ENCODE data around the gene RHOU.
A peak's percentile ranks its signal among the peaks of the same experiment; 100 is the strongest.
"Not testable (repeated sequence)": the region's sequence is repeated elsewhere in the genome, so short reads cannot be mapped to it uniquely, and the experiment has no call there.

RHOU gene

DNA sequence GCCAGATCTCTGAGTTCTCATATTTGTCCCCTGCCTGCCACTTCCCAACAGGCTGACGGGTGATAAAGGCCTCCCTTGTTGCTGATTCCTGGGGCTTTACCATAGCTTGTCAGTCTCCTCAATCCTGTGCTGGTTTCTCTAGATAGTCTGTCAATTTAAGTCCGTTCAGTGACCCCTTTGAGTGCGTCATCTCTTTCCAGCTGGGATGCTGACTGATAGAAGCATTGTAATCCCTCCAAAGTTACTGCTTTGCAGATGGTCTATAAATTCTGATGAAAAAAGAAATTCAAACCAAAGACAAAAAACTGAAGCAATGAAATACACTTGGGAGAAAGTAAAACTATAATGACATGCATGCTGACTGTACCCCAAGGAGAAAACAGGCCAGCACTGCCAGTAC lies 28.3 kb downstream of the RHOU start:
- no peak for DNase-seq

DNA sequence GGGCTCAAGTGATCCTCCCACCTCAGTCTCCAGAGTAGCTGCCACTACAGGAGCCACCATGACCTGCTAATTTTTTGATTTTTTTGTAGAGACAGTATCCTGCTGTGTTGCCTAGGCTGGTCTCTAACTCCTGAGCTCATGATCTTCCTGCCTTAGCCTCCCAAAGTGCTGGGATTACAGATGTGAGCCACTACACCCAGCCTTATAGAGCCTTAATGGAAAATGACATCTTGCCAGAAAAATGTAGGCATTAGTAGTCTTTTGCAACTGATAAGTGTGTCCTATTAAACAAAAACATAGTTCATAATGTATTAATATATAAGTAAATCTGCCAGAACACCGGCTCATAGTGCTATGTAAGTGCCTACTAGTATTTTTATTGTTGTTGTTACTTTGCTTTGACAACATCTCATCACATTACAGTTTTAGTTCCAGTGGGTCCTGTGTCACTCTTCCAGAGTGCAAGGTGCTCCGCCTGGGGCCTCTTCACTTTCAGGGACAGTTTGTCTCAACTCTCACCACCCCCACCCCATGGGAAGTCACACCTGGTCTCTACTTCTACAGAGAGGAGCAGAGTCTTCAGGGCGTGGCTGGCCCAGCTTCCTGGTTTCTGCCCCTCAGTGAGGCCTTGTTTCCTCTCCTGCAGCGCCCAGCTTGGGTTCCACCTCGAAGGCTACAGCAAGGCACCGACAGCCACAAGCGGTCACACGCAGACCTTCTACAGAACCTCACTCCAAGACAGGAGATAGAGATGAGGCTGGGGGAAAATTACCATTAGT lies 30.1 kb downstream of the RHOU start:
- peak; percentile 16 for DNase-seq

DNA sequence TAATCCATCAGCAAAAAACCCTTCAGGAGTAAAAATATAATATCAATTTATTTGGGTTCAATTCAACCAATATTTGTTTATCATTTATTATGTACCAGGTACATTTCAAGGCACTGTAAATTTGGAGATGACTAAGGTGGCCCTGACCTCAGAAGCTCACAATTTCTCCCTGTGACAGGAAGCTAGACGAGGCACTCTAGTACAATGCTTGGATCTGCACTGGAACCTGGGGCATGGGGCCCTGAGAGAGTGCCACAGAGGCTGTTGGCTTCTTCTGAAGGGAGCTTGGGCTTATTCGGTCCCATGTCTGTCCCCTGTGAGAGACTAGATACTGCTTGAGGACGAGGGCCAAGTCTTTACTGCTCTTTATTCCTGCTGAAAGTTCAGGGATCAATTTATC lies 31.5 kb downstream of the RHOU start:
- DNase-seq: no peak

DNA sequence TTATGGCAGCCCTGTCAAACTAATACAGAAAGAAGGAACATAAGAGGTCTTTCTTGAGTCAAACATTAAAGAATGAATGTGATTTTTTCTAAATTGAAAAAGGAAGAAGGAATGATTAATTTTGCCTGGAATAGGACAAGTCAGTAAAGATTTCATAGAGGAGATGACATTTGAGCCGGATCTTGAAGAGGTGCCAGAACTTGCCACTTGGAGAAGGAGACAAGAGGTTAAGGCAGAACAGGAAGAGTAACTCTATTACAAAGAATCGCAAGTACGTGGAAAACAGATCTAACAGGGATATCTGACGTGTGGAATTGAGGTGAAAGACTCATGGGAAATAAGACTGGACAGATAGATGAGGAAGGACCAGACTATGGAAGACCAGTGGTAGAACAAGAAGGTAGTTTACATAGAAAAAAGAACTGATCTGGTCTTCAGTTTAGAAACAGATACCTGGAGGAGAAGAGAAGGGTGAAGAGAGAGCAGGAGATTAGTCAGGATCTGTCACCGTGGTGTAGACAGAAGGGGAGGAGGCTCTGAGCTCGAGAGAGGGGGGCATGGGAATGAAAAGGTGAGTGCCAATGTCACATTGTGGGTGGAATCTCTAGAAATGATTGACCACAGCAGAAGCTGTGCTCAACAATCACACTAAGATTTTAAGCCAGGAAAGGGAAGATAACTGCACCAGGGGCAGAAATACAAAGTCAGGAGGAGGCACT lies 32.5 kb downstream of the RHOU start:
- DNase-seq: no peak

GRCh38 chr1:228768355-228769000 lies 33.2 kb downstream of the RHOU start:
- no peak for DNase-seq

- DNase-seq: no peak
Observed at GRCh38 chr1:228770779-228771223, 35.5 kb downstream of the RHOU start.

DNA sequence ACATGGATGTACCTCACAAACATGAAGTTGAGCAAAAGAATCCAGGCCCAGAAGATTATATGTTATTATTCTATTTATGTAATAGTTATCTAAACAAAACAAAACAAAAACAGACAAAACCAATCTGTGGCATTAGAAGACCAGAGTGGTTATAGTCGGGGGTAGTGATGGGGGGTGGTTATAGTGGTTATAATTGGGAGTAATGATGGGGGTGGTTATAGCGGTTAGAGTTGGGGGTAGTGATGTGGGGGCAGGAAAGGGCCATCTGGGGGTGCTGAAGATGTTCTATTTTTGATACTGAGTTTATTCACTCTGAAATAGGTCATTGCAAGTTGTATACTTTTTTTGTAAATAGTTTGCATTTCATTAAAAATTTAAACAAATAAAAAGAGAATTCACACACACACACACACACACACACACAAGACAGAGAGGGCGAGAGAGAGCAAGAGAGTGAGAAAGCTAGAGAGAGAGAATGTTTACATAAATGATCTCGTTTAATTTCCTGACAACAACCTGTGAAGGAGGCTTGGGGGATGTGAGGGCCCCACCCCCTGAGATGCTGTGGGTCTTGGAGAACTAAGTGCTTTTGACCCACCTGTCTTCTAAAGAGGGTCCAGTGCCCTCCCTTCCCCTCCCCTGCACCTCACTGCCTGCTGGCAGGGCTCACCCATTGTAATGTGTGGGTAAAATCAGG lies 37.4 kb downstream of the RHOU start:
- DNase-seq: no peak

DNA sequence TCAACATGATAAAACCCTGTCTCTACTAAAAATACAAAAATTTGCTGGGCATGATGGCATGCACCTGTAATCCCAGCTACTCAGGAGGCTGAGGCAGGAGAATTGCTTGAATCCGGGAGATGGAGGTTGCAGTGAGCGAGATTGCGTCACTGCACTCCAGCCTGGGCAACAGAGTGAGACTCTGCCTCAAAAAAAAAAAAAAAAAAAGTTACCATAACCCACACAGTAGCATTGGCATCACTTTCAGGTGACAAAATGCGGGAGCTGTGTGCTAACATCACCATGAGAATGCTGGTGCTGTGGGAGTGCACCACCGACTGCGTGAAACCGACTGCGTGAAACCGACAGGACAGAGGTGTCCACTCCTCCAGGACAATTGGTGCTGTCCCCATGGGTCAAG lies 40.7 kb downstream of the RHOU start:
- not testable (repeated sequence) for DNase-seq

DNA sequence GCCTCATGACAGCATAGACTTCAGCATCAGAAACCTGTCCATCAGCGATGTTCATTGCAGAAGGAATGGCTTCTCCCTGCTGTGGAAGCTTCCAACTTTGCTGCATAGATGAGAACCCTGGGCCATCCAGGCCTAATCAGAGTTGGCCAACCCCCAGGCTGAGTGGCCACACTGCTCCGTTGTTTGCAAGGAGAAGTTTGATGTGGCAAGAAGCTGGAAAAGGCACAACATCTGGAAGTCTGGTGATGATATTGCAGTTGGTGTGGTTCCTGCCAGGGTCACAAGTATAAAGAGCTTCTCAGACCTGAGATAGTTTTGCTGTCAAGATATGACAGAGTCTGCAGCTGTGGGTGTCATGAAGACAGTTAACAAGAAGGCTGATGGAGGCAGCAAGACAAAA lies 41.2 kb downstream of the RHOU start:
- no peak for DNase-seq

GRCh38 chr1:228777236-228777635 lies 42.0 kb downstream of the RHOU start:
- DNase-seq: no peak

DNA sequence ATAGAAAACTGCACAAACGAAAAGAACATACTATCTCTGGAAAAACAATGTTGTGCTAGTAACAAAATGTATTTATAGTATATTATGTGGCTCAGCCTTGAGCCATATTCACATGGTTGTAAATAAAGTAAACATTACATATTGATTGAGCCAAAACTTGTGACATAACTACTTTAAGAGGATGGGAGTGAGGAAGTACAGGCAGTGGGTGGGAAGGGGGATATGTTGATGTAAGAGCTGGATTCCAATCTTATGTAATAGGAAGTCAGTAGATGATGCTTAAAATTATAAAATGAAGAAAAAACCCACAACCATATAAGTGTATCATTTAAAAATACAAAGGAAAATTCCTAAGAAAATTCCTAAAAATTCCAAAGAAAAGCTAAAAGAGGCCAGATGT lies 42.7 kb downstream of the RHOU start:
- no peak for DNase-seq

- no peak for DNase-seq
Observed at GRCh38 chr1:228778466-228778865, 43.2 kb downstream of the RHOU start.

DNA sequence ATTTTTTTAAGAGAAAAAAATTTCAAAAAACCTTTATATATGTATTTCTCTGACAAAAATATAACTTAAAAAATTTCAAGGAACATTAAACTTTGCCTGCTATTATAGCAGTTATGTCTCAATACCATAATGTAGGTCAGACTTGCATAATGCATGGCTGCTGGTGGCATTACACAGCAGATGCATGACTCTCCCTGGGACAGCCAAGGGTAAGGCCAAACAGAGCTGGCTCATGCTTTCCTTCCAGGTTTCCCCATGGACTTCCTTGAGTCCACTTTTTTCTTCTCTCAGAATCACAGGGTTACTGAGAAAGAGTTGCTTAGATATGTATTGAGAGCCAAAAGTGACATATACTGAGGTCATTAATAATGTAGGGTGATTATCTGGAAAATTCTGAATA lies 43.7 kb downstream of the RHOU start:
- no peak for DNase-seq

DNA sequence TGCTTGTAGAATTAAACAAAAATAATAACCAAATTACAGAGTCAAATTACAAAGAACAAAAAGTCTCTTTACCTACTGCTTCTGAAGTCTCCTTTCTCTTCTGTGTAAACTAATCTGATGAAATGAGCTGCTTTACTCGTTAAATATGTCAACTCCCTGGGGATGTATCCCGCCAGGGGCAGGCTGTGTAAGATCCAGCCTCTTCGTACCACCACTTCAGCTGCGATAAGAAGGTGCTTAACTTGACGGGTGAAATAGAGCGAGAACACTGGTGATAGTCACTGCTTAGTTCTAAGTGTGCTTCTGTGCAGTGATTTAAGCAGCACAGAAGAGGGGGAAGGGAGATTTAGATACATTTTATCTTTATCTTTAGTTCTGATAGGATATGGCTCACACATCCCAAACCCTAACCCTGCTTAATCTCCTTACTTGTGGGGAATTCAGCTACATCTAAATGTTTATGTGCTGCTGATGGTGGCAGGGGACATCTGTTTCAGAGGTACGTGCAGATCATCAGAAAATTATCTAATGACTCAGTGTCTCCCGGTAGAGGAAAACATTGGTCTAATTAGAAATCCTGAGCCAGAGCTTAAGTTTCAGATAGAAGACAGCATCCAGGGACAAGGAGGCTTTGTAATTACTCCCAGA lies 46.0 kb downstream of the RHOU start:
- no peak for DNase-seq

GRCh38 chr1:228781809-228782661 lies 46.8 kb downstream of the RHOU start:
- no peak for DNase-seq

DNA sequence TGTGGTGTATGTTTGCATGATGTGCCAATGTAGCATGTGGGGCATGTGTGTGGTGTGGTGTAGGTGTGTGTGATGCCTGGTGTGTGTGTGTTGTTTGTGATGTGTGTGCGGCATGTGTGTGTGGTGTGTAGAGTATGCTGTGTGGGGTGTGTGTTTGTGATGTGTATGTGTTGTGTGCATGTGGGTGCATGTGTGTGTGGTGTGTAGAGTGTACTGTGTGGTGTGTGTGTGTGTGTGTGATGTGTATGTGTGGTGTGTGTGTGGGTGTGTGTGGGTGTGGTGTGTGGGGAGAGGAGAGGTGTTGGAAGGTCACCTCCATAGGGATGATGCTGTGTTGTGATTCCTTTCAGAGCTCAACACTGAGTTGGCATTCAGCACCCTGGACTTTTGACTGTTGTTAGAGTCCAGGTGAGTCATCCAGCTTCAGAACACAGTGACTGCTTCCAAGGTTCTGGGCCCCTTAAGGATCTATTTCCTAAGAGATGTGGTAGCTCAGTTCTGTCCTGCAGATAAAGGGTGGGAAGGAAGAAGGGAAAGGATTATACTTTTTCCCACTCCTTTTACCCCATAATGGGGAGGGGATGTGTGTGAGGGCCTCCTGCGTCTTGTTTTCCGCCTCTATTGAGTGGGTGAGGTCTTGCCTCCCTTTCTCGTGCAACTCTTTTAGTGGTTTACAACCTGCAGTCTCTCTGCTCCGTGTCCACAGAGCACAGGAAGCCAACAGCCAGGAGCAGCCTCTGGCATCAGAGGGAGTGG lies 47.6 kb downstream of the RHOU start:
- DNase-seq: no peak

GRCh38 chr1:228783418-228784040 lies 48.2 kb downstream of the RHOU start:
- no peak for DNase-seq

DNA sequence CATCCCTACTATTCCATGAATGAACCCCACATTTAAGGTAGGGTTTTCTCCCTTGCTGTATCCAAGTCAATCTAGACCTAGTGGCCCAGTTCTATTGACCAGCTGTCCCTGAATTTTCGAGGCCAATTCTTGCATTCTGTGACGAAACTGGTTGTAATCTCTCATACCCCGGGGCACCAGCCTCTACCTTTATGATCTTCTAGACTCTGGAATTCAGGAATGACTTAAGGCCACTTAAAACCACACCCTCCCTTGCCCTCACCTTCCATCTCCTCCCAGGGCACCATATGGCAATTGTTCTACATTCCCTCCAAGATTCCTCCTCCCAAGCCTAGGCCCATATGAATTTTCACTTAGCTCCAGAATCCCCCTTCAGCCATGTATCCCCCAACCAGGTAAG lies 48.9 kb downstream of the RHOU start:
- DNase-seq: no peak

DNA sequence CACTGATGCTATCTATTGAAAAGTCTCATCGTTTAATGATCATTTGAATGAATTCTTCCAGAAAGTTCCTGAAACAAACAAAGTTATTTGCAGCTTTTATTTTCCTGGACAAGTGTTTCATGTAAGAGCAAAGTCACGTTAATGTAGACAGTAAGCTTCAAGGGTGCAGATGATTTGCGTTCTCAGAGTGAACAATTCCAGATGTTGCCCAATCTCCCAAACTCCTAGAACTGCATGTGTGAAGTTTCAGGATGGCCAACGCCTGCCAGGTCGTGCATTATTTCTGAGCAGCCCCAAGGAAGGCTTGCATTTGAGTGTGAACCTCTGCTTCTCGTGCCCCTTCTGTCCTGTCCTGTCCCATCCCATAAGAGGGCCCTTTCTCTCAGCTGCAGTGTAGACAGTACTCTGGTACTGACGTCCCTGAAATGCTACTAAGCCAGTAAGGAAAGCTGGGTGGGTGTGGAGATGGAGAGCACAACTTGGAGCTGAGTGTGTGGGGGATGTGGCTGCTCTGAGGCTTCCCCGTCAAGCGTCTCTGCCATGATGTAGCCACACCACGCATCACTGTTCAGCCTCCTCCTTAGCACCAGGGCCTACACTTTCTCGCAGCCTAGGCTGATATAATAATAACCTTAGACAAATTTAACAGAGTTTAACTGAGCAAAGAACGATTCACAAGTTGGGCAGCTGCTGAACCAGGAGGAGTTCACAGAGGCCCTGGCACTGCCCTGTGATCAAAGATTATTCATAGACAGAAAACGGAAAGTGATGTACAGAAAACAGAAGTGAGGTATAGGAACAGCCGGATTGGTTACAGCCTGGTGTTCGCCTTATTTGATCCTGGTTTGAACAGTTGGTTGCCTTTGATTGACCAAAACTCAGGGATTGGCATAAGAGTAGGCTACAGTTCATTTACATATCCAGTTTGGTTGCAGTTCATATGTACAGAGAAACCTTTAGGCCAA lies 50.4 kb downstream of the RHOU start:
- no peak for DNase-seq

Data from NK-92 treated with Interleukin-12 subunit alpha and Interleukin-12 subunit beta, amount 100 ng/mL, for 24 hours (cell line).